ENCODE results near the gene TRAF1.
"Not testable (repeated sequence)": the region's sequence is repeated elsewhere in the genome, so short reads cannot be mapped to it uniquely, and the experiment has no call there.

The TRAF1 gene, protein sequence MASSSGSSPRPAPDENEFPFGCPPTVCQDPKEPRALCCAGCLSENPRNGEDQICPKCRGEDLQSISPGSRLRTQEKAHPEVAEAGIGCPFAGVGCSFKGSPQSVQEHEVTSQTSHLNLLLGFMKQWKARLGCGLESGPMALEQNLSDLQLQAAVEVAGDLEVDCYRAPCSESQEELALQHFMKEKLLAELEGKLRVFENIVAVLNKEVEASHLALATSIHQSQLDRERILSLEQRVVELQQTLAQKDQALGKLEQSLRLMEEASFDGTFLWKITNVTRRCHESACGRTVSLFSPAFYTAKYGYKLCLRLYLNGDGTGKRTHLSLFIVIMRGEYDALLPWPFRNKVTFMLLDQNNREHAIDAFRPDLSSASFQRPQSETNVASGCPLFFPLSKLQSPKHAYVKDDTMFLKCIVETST

DNA sequence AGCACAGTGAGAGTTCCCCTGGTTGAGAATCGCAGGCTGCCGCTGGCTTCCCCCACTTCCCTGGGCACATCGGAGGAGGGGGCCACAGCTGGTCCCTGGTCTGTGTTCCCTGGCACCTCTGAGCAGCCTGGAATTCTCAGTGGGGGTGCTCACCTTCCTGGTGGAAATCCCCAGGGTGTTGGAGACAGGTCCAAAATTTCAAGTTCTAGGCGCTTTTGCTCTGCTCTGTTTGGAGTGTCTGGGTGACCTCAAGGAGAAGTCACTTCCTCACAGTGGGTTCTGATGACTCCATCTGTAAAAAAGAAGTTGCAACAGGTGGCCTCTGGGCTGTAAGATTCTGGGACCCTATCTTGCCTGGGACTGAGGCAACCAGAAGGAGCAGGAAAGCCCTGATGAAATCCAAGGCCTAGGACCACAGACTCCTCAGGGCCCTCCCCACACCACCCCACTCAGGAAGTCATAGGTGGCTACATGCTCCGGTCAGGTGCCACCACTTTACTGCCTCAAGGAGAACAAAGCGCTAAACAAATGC lies at the start of gene TRAF1:
Gene TRAF1 (minus strand): TSS at position 400 of the 532 bp plus-strand sequence. CDS start 721 bp downstream, outside the sequence.
- no peak for DNase-seq (ENCODE audit: low spot score)

DNA sequence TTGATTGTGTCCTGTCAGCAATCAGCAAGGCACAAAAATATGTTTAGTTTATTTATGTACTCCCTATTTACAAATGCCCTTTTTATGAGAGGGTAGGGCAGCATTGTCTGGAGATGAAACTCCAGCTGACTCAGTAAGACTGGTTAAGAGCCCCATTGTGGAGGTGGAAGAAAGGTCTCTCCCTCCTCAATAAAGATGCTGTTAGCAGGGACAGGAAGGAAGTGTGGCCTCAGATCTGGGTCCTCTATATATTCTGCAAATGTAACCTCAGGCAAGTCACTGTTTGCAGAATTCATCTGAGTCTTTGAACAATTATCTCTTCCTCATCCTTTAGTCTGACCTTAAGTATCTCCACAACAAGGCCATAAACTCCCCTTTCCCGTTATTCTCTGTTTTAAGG lies 48.3 kb upstream of the TRAF1 start:
- DNase-seq (ENCODE audit: low spot score): no peak

DNA sequence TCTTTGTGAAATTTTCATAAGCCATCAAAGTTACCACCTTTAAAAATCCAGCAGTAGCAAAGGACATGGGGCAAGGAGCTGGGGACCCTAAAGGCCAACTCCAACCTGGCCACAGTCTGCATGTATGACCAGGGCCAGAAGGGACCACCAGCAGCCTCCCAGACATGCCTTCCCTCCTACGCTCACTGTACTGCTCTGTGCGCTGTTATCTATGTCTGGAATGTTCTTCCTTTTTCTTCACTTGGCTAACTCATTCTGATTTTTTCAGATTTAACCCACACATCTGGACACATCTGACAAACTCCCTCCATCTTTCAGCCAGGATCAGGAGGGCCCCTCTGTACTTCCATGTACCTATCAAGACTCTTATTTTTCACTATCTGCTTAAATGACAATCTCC lies 47.6 kb upstream of the TRAF1 start:
- no peak for DNase-seq (ENCODE audit: low spot score)

DNA sequence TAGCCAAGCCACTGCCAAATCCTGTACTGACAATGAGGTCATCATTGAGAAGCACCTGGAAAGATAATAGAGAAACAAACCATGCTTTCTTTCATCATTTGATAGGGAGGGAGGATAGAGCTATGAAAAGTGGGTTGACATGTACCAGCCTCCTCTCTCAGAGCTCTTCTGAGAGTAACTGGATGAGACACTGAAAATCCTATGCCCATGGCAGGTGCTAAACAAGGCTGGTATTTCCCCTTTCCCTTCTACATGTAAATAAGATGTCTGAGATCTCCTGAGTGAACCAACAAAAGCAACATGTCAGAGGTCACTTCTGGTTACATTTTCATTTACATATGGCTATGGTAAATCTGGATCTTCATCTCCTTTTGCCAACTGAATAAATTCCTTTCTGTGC lies 45.3 kb upstream of the TRAF1 start:
- DNase-seq (ENCODE audit: low spot score): no peak

DNA sequence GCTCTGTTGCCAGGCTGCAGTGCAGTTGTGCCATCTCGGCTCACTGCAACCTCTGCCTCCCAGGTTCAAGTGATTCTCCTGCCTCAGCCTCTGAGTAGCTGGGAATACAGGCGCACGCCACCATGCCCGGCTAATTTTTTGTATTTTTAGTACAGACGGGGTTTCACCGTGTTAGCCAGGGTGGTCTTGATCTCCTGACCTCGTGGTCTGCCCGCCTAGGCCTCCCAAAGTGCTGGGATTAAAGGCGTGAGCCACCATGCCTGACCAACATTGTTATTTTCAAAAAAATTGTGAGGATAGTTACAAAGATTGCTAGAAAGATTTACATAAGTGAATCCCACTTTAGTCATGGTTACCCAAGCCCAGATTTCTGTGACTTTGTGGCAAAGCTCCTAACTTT lies 44.9 kb upstream of the TRAF1 start:
- not testable (repeated sequence) for DNase-seq (ENCODE audit: low spot score)

DNA sequence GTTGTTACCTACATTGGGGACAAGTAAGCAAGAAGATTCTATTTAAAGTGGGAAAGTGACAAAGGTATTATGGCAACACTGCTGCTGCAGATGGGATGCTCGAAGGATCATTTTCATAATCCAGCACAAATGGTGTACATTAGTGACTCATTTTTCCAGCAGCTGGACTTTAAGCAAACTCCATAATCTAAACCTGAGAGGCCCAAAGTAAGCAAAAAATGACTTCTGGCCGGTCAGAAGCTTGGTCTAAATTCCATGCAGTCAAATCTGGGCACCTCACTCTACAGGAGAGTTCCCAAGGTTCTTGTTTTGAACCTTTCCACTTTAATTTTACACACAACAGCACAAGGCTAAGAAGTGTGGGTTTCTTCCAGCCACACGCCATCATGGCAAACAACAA lies 43.6 kb upstream of the TRAF1 start:
- DNase-seq (ENCODE audit: low spot score): no peak

DNA sequence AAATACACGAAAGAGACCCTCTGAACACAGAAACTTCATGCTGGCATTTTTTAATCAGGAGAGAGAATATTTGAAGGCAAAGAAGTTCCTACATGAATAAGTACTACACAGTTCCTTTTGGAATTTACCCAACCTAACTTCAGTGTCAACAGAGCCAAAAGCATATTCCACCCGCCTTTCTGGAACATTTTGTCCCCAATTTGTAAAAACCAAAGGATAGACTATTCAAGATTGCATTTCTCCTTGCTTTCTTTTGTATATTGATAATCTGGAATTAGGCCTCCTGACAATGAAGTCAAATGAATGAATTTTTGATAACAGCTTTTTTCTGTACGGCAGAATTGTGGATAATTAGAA lies 39.4 kb upstream of the TRAF1 start:
- peak; percentile 35 for DNase-seq (ENCODE audit: low spot score)

DNA sequence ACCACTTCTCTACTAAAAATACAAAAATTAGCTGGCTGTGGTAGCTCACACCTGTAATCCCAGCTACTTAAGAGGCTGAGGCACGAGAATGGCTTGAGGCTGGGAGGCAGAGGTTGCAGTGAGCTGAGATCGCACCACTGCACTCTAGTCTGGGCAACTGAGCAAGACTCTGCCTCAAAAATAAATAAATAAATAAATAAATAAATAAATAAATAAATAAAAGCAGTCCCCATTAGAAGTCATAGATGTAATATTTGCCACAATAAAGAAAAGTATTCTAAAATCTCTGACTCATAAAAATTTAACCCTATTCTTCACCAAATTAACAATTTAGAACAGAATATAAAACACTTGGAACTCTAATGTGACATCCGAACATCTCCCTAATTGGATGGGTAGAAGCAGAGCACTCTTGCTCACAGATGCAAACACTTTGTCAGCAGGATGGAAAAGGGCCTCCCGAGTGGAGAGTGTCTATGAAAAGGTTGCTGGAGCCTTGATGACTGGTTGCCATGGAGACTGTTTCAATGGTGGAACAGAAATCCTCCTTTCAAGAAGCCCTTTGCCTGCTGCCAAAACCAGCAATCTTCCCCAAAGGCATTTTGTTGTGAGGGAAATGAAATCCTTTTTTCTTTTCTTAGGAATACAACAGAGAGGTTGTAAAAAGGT lies 38.9 kb upstream of the TRAF1 start:
- DNase-seq (ENCODE audit: low spot score): peak; percentile 81

DNA sequence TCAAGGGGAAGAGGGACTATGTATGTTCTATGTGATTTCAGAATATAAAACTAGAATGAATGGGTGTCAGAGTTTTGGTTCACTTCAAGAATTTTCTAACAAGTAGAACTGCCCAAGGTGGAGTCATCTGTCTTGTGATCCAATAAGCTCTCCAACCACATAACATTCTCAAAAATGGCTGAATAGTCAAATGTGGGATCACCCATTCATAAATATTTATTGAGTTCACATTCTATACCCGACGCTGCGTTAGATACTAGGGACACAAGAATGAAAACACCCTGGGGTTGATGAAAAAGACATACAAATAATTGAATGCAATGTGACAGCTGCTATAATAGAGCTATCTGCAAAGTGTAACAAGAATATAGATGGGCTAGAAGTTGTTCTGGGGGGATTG lies 35.3 kb upstream of the TRAF1 start:
- DNase-seq (ENCODE audit: low spot score): no peak

DNA sequence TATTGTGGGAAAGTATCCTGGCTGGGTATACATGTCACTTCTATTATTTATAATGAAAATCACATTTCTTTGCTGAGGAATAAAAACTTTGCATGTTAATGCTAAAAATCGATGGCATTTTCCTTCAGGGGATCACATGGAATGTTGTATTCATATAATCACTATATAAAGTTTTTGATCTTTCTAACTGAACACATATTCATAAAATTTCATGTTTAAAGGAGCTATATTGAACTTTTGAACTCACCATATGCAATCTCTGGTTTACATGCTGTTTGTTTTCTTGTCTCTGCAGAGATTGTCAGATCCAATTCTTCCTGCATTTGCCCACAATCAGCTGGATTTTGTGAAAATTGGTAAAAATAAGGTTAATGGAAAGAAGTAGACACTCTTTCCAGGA lies 33.4 kb upstream of the TRAF1 start:
- DNase-seq (ENCODE audit: low spot score): no peak

DNA sequence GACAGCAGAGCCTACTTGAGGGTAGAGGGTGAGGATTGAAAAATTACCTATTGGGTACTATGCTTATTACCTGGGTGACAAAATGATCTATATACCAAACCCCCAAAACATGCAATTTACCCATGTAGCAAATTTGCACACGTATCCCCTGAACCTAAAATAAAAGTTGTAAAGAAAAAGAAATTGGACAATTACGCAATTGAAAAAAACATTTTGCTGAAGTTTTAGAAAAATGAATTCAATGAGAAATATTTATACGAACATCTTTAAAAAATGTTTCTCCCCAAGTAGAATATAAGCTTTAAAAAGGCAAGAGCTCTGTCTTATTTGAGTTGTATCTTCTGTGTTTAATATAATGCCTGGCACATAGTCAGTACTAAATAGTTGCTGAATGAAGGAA lies 30.3 kb upstream of the TRAF1 start:
- no peak for DNase-seq (ENCODE audit: low spot score)

DNA sequence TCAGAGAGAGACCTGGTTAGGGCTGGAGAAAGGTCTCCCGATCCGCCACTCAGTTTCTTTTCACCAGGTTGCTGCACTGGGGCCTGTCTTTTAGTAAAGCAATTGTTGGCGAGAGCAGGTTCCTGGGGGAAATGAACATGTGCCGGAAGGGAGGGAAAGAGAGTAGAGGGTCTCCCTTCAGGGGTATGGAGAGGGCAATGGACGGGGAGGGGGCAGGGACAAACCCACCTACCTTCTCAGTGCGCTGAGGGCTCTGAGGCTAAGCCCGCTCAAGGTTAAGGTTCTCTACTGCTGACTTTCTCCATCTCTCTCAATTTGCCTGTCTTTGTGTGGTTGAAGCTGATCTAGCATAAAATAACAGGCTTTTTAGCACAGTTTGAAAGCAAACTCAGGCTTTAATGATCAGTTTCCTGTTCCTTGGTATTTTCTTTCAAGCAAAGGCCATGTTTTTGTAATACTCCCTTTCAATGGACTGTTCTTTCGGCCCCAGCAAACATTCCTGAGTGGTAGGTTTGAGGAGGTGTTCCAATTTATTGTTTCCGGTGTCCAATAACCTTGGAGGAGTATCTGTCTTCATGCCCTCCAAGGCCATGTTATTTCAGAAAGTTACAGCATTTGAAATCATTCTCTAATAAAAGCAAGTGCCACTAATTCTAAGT lies 25.5 kb upstream of the TRAF1 start:
- DNase-seq (ENCODE audit: low spot score): no peak

DNA sequence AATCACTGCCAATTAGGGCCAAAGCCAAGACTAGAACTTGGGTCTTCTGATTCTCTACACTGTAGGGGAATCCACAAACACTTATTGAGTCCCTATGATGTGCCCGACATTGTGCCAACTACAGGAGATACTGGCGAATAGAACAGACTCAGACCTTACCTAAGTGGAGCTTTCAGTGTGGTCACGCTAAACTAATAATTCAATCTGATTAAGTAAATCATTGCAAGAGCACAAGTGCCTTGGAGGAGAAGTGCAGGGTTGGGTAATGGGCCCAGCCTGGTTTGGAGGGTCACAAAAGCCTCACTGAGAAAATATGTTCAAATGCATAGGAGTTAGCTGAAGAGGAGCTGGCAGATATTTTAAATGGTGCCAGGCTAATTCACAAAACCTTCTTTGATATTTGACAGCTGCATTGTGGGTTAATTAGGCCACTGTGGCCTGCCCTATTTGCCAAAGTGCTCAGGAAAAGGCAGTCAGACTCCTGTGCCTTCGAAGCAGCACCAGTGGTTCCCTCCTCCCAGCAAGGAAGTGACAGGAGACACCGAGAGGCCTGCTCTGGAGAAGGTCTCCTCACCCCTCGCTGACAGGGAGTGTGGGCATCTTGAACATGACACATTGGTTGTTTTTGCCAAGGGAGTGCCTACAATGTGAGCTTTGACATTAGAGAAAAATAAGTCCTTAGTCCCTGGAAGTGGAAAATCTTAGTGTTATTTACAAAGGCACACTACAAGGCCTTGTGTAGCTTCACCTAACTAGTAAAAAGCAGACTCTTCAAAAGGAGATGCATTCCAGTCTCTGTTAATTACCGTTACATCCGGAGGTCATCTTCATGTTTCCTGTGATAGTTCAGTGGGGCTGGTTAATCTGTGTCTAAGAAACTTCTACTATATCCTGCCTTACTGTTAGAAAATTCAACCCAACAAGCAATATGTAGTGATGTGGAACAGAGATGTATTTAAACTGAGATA lies 24.1 kb upstream of the TRAF1 start:
- no peak for DNase-seq (ENCODE audit: low spot score)

DNA sequence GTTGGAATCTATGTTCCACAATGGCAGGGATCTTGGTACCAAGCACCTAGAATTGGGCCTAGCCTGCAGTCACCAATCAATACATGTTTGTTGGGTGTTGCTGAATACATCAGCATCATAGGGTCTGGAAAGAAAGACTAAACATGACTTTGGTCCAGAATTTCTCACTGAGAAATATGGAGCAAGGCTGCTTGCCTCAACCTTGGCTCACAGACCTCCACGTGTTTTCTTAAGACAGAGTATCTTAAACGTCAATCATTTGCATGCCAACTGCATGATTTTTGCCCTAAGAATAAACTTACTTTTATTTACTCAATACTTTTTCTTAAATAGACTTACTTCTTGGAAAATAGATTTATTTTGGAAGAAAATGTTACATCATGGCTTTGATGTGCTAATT lies 22.7 kb upstream of the TRAF1 start:
- DNase-seq (ENCODE audit: low spot score): no peak

DNA sequence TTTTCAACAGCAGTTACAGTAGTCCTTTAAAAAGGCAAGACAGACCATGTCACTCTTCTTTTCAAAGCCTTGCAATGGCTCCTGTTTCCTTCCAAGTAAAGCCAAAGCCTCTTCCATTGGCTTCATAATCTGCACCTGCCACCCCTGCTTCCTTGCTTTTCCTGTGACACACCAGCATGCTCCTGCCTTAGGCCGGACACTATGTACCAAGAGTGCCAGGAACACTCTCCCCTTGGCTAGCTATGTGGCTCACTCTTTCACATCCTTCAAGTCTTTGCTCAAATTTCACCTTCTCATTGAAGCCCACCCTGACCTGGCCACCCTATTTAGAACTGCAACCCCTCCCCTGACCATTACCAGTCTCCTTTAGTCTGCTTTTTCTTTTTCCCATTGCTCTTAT lies 22.2 kb upstream of the TRAF1 start:
- no peak for DNase-seq (ENCODE audit: low spot score)

DNA sequence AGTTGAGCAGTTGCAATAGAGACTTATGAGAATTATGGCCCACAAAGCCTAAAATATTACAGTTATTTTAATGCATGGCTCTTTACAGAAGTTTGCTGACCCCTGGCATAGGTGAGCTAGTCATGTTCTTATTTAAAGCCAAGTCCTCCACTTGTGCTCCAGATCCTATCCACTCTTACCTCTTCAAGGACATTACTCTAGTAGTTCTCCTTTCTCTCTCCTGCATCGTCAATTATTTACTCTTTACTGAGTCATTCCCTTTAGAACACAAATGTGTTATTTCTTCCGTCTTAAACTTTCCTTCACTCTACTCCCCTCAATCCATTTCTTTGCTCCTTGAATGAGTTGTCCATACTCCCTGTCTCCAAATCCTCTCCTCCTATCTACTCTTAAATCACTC lies 20.6 kb upstream of the TRAF1 start:
- no peak for DNase-seq (ENCODE audit: low spot score)

DNA sequence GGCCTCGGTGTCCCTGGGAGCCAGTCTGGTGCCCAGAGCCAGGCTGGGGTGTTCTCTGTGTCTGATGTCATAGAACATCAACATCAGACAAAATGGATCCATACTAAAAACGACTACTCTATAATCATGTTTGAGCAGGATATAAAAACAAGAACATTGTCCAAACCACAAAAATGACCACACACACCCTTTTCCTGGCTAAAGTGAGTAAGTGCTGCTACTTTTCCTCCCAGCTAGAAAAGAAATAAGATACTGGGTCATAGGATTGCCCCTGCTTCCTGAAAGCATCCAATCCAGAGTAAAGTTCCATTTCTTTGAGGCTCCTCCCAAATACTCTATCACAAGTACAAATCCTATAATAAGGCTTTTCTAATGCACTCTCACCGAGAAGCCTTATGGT lies 19.7 kb upstream of the TRAF1 start:
- no peak for DNase-seq (ENCODE audit: low spot score)

DNA sequence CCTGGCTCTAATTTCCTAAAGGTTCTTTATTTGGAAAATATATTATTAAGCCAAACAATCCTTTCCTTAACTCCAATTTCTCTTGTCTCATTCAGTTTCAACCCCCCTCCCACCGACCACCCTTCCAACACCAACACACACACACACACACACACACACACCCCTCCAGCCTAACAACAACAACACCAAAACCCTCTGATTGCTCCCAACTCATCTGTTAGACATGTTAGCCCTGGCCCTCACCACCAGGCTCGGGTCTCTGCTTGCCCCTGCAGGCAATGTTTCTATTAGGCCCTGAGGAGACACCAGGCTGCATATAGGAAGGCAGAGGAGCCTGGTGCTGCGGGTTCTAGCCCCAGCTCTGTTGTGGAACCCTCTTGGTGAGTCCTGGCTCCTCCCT lies 18.4 kb upstream of the TRAF1 start:
- DNase-seq (ENCODE audit: low spot score): no peak

DNA sequence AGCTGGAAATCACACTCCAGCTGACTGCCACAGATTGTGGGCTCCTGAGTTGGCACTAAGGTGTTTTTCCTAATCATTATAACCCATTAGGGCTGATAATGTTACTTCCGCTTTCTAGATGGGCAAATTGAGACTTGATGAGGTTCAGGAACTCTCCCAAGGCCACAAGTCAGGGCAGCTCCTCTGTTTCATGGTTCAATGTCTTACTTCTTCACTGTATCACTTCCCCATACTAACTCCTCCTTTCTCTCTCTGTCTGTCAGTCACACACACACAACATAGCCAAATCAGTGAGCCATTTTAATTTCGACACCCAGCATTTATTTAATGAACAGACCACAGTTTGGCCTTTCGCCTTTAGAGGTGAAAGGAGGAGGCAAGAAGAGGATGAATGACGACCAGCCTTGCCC lies 17.8 kb upstream of the TRAF1 start:
- DNase-seq (ENCODE audit: low spot score): peak; percentile 16

DNA sequence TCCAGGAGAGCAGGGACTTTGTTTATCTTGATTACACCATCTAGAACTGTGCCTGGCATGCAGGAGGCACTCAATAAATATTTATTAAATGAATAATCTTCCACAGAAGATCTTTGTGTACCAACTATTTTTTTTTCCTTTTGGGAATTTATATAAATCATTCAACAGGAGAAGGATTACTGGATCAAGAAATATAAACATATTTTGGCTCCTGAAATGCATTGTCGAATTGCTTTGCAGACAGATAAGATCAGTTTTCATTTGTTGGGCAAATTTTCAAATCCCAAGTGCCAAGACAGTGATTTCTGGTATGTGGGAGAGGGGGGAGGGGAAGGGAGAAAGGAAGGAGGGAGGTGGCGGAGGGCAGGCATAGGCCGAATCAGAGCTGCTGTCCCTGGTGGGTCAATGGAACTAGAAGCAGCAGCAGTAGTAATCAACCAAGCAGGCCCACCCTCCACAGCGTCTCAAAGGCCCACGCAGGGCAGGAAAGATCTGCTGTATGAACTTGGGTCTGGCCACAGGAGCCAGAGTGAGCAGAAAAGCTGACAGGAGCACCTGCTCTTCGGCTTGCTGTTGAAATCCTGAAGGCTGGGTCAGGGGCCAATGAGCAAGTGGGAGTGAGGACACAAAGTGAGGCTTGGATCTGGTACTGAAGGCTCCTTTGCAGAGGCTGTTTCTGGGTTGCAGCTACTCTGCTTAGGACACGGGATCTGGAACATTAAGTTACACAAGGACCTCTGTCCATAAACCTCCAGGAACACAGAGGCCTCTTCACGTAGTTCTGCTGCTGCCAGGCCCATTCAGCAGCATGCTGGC lies 15.8 kb upstream of the TRAF1 start:
- peak; percentile 32 for DNase-seq (ENCODE audit: low spot score)
